Gastroesophageal sphincter (tissue), 4 donors: ENCODE results near the gene KRTAP1-4. TPM values are rescaled to one million over a fixed set of nuclear protein-coding genes. Genes with fewer than 3 reads are reported as not detected.

Experiments used
- ATAC-seq: fragments of 150-250 bp; one replicate; pipeline ENCODE4 v1.9.1; 2016; ENCODE audit warnings: mild to moderate bottlenecking, moderate library complexity
- H3K27ac ChIP-seq, 4 donors: fragments of 200-600 bp; sonication (generic) in 3 of 4; 1 replicate in 3 of 4; 2 replicates in 1 of 4; pipeline ENCODE4 v1.5.1; 2016 to 2019
- H3K27me3 ChIP-seq: fragments of 200-600 bp; sonication (generic); one replicate; pipeline ENCODE4 v1.5.1; 2019
- H3K36me3 ChIP-seq, 2 donors: fragments of 200-600 bp; sonication (generic); one replicate each; pipeline ENCODE4 v1.5.1; 2019; ENCODE audit warnings: control low read depth in 1 of 2
- H3K4me1 ChIP-seq, 3 donors: fragments of 200-600 bp; sonication (generic); 1 replicate in 2 of 3; 2 replicates in 1 of 3; pipeline ENCODE4 v1.5.1; 2016 to 2019; ENCODE audit warnings: control low read depth in 2 of 3
- H3K4me3 ChIP-seq, 2 donors: fragments of 200-600 bp; sonication (generic); one replicate each; pipeline ENCODE4 v1.5.1; 2019; ENCODE audit warnings: mild to moderate bottlenecking in 1 of 2, moderate library complexity in 1 of 2
- H3K9me3 ChIP-seq, 3 donors: fragments of 200-600 bp; sonication (generic); one replicate each; pipeline ENCODE4 v1.5.1; 2017 to 2019; ENCODE audit warnings: control low read depth in 2 of 3
- CTCF ChIP-seq, 4 experiments: fragments of 200-600 bp in 2 of 4; fragments of 450-650 bp in 2 of 4; sonication (generic) in 1 of 4; IDR thresholded peaks; one replicate each; pipeline ENCODE4 v1.5.1; 2017 to 2019; ENCODE audit warnings: antibody characterized with exemption in 4 of 4, mild to moderate bottlenecking in 2 of 4, moderate library complexity in 2 of 4
- EP300 ChIP-seq: sonication (generic); formaldehyde crosslinking; IDR thresholded peaks from one replicate; pipeline ENCODE4 v1.6.1; 2017; ENCODE audit warnings: antibody characterized with exemption, mild to moderate bottlenecking
- POLR2A ChIP-seq, 2 donors: fragments of 450-650 bp; IDR thresholded peaks; one replicate each; pipeline ENCODE4 v1.6.1; 2017; ENCODE audit warnings: antibody characterized with exemption in 2 of 2, mild to moderate bottlenecking in 2 of 2, moderate library complexity in 1 of 2
- POLR2AphosphoS5 ChIP-seq: sonication (generic); formaldehyde crosslinking; IDR thresholded peaks from one replicate; pipeline ENCODE4 v1.6.1; 2017; ENCODE audit warnings: antibody characterized with exemption
- WGBS, 2 donors: methylation state at CpG; one replicate each; pipeline ENCODE4 v1.1.5; 2018; ENCODE audit warnings: low coverage in 1 of 2; 5-methylcytosine and 5-hydroxymethylcytosine counted together
- total RNA-seq, 4 donors: library from RNA; depleted of rRNA; stranded (reverse); fragments of >200 nt; gene quantifications; one replicate each; pipeline ENCODE4 v1.1.0, GENCODE V29; 2016

Gene KRTAP1-4
- total RNA-seq, 4 donors from 2014 or later, result not detected

DNA sequence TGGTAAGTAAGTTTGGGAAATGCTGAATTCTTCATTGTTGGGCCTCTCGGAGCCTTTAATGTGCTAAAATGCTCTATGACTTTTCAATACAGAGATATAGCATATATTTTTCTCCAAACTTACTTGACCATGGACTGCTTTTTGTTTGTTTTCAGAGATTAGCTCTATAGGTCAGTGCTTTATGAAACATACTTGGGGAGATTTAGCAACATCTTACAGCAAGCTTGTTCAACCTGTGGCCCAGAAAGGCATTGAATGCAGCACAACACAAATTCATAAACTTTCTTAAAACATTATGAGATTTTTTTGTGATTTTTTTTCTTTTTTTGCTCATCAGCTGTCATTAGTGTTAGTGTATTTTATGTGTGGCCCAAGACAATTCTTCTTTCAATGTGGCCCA lies 20.1 kb downstream of the KRTAP1-4 start:
- H3K27me3 ChIP-seq, result no peaks in the 10 kb centered on the region
- no peaks in the 10 kb centered on the region for H3K36me3 ChIP-seq
- H3K9me3 ChIP-seq, result no peaks in the 10 kb centered on the region
- H3K4me1 ChIP-seq, result no peaks in the 10 kb centered on the region
- TF ChIP-seq POLR2A (IDR thresholded peaks at IDR 0.05) (no peak), CTCF (IDR thresholded peaks at IDR 0.05) (no peak), EP300 (no peak), POLR2AphosphoS5 (no peak)
- no peak overlapping the region for H3K4me3 ChIP-seq
- ATAC-seq, result no peak
- no peak overlapping the region for H3K27ac ChIP-seq
- 70% methylated on average over 1 of the region's 1 CpG; no CpG with 5 or more reads in 1 of the 2 donors for WGBS, 2 donors

GRCh38 chr17:41009301-41009760 lies 20.7 kb downstream of the KRTAP1-4 start:
- Histone ChIP-seq H3K36me3 (no peaks in the 10 kb centered on the region), H3K27ac (no peak overlapping the region), H3K4me1 (no peaks in the 10 kb centered on the region), H3K4me3 (no peak overlapping the region), H3K27me3 (no peaks in the 10 kb centered on the region), H3K9me3 (no peaks in the 10 kb centered on the region)
- TF ChIP-seq POLR2A (IDR thresholded peaks at IDR 0.05) (no peak), CTCF (IDR thresholded peaks at IDR 0.05) (no peak), EP300 (no peak), POLR2AphosphoS5 (no peak)
- 36 to 50% methylated on average over 3 to 4 of the region's 4 CpGs for WGBS, 2 donors
- no peak for ATAC-seq

DNA sequence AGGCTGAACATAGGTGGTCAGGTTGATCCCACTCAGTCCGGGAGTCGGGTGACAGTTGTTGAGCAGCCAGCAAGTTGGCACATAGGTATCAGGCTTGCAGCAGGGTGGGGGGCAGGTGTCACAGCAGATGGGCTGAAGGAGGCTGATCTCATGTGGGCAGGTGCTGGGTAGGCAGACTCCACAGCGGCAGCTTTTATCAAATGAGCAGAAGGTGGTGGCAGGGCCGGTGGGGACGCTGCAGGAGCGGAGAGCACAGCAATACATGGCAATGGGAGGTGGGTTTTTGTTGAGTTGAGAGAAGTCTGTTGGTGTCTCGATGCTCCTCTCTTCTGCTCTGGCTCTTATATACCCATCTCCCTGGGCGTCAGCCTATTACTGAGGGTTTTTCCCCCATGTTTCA lies 21.2 kb downstream of the KRTAP1-4 start, which contains the start of gene KRTAP3-1:
Gene KRTAP3-1, minus strand, starts transcription at position 318 of the 400 bp plus-strand sequence. Its CDS starts 54 bp downstream, at position 264.
- TF ChIP-seq POLR2AphosphoS5, result no peak
- TF ChIP-seq CTCF (IDR thresholded peaks at IDR 0.05), result no peak
- TF ChIP-seq EP300, result no peak
- TF ChIP-seq POLR2A (IDR thresholded peaks at IDR 0.05), result no peak
- Histone ChIP-seq H3K4me1 (no peaks in the 10 kb centered on the region), H3K9me3 (no peaks in the 10 kb centered on the region), H3K27me3 (no peaks in the 10 kb centered on the region), H3K4me3 (no peak within 1 kb of the TSS), H3K36me3 (no peaks in the 10 kb centered on the region), H3K27ac (no peak within 1 kb of the TSS)
- 81 to 87% methylated on average over 3 to 7 of the region's 8 CpGs for WGBS, 2 donors
- ATAC-seq, result no peak

- ATAC-seq, result no peak
- no peaks in the 10 kb centered on the region for H3K4me1 ChIP-seq
- no peak for TF ChIP-seq CTCF (IDR thresholded peaks at IDR 0.05)
- TF ChIP-seq EP300, result no peak
- no peak for TF ChIP-seq POLR2A (IDR thresholded peaks at IDR 0.05)
- TF ChIP-seq POLR2AphosphoS5, result no peak
- H3K36me3 ChIP-seq, result no peaks in the 10 kb centered on the region
- H3K4me3 ChIP-seq, result no peak overlapping the region
- WGBS, 2 donors, result 85 to 93% methylated on average over 2 to 3 of the region's 3 CpGs
- no peak overlapping the region for H3K27ac ChIP-seq
- H3K27me3 ChIP-seq, result peaks cover 10% of the 10 kb centered on the region
- H3K9me3 ChIP-seq, result no peaks in the 10 kb centered on the region
Measured at GRCh38 chr17:41004397-41004796, 25.6 kb downstream of the KRTAP1-4 start.

DNA sequence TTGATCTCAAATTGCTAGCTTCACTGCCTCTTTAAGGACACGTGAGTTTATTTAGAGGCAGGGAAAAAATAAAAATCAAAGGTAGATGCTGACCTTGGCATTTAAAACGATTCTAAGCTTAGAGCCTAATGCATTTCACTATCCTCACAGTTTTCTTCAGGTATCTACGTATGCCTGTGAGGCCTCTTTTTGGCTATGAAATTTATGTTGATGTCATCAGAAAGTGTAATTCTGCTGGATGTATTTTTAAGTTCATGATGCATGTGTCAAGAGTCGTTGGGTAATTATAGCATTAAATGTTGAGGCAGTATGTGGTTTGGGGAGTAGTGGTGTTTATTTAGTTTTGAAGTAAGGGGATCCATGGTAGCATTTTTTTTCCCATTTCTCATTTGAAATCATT lies 26.1 kb downstream of the KRTAP1-4 start:
- Histone ChIP-seq H3K4me1 (no peaks in the 10 kb centered on the region), H3K36me3 (no peaks in the 10 kb centered on the region), H3K9me3 (no peaks in the 10 kb centered on the region), H3K4me3 (no peak overlapping the region), H3K27me3 (peaks cover 15% of the 10 kb centered on the region), H3K27ac (no peak overlapping the region)
- no peak for TF ChIP-seq POLR2A (IDR thresholded peaks at IDR 0.05)
- TF ChIP-seq EP300, result no peak
- WGBS, 2 donors, result 30 to 49% methylated on average over 4 of the region's 4 CpGs
- no peak for ATAC-seq
